Neutrophil (primary cell): ENCODE measurements around the gene KARS1.
"Not testable (repeated sequence)": the region's sequence is repeated elsewhere in the genome, so short reads cannot be mapped to it uniquely, and the experiment has no call there.

ENCODE experiments used
- H3K27ac ChIP-seq: fragments of 200-600 bp; sonication (generic); 2 replicates; pipeline ENCODE4 v1.5.1; 2016; ENCODE audit warnings: mild to moderate bottlenecking, moderate library complexity
- H3K27me3 ChIP-seq: fragments of 200-600 bp; sonication (generic); 2 replicates; pipeline ENCODE4 v1.6.0; 2016; ENCODE audit warnings: mild to moderate bottlenecking
- H3K36me3 ChIP-seq: fragments of 200-600 bp; sonication (generic); 2 replicates; pipeline ENCODE4 v1.5.1; 2017
- H3K4me1 ChIP-seq, 2 experiments: fragments of 200-600 bp in 1 of 2; sonication (generic) in 1 of 2; 1 replicate in 1 of 2; 2 replicates in 1 of 2; pipeline versions ENCODE4 v1.5.1 to v1.6.1; 2013 to 2016; ENCODE audit warnings: low read depth in 1 of 2, low read length in 1 of 2, mild to moderate bottlenecking in 1 of 2, moderate library complexity in 1 of 2; ENCODE audit not compliant: control insufficient read depth in 1 of 2, insufficient read depth in 1 of 2
- H3K4me3 ChIP-seq, 2 experiments: fragments of 200-600 bp in 1 of 2; sonication (generic) in 1 of 2; 1 replicate in 1 of 2; 2 replicates in 1 of 2; pipeline ENCODE4 v1.5.1; 2013 to 2016; ENCODE audit warnings: low read depth in 1 of 2, low read length in 1 of 2, mild to moderate bottlenecking in 1 of 2, moderate library complexity in 1 of 2
- H3K9me3 ChIP-seq: fragments of 200-600 bp; sonication (generic); 2 replicates; pipeline ENCODE4 v1.5.1; 2016
- TF ChIP-seq, protein P1 (sequence below): fragments of 200-600 bp; sonication (generic); IDR thresholded peaks from 2 replicates; pipeline ENCODE4 v1.5.1; 2016; ENCODE audit warnings: antibody characterized with exemption

KARS1 gene

GRCh38 chr16:75606507-75606906, 41.0 kb downstream of the KARS1 start:
- peaks cover 72% of the 10 kb centered on the region for H3K36me3 ChIP-seq
- TF ChIP-seq, protein P1, sequence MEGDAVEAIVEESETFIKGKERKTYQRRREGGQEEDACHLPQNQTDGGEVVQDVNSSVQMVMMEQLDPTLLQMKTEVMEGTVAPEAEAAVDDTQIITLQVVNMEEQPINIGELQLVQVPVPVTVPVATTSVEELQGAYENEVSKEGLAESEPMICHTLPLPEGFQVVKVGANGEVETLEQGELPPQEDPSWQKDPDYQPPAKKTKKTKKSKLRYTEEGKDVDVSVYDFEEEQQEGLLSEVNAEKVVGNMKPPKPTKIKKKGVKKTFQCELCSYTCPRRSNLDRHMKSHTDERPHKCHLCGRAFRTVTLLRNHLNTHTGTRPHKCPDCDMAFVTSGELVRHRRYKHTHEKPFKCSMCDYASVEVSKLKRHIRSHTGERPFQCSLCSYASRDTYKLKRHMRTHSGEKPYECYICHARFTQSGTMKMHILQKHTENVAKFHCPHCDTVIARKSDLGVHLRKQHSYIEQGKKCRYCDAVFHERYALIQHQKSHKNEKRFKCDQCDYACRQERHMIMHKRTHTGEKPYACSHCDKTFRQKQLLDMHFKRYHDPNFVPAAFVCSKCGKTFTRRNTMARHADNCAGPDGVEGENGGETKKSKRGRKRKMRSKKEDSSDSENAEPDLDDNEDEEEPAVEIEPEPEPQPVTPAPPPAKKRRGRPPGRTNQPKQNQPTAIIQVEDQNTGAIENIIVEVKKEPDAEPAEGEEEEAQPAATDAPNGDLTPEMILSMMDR = no peak

DNA sequence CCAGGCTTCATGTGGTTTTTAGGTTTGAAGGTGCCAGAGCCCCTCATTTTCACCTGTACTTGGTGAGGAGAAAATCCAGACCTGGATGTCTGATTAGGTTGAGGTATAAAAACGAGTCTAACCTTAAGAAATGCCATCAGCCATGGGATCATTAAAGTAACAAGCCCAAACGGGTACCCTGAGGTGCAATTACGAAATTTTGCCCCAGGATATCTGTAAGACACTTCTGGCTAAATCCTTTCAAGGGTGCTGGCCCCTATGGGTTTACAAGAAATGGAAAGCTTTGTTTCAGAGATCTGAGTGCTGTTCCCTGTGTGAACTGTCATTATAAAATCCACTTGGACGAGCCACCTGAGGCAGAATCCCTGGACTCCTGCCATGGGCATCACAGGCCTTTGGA, 44.2 kb downstream of the KARS1 start:
- Histone ChIP-seq H3K4me1 (peaks cover under 1 to 5% of the 10 kb centered on the region in 2 experiments), H3K9me3 (no peaks in the 10 kb centered on the region), H3K36me3 (peaks cover 62% of the 10 kb centered on the region), H3K27ac (no peak overlapping the region), H3K4me3 (no peak overlapping the region), H3K27me3 (no peaks in the 10 kb centered on the region)
- TF ChIP-seq, protein P1 = no peak

More at GRCh38 chr16:75606507-75606906, 41.0 kb downstream of the KARS1 start:
- no peak overlapping the region for H3K27ac ChIP-seq
- no peaks in the 10 kb centered on the region for H3K9me3 ChIP-seq
- no peaks in the 10 kb centered on the region for H3K27me3 ChIP-seq
- no peaks in the 10 kb centered on the region for H3K4me1 ChIP-seq
- H3K4me3 ChIP-seq = no peak overlapping the region

- Histone ChIP-seq H3K4me3 (no peak overlapping the region), H3K27ac (no peak overlapping the region), H3K4me1 (peaks cover 20 to 22% of the 10 kb centered on the region in 2 experiments), H3K36me3 (peaks cover 41% of the 10 kb centered on the region), H3K9me3 (no peaks in the 10 kb centered on the region), H3K27me3 (no peaks in the 10 kb centered on the region)
- TF ChIP-seq, protein P1 = no peak
Observed at GRCh38 chr16:75599452-75600277, 47.8 kb downstream of the KARS1 start.

GRCh38 chr16:75593825-75594820, 53.3 kb downstream of the KARS1 start:
- TF ChIP-seq, protein P1 = no peak
- Histone ChIP-seq H3K4me3 (peak overlapping the region in 1 of 2 experiments; percentile 13), H3K4me1 (peaks cover 36 to 37% of the 10 kb centered on the region in 2 experiments), H3K36me3 (no peaks in the 10 kb centered on the region), H3K27ac (peak overlapping the region; percentile 83), H3K27me3 (no peaks in the 10 kb centered on the region), H3K9me3 (no peaks in the 10 kb centered on the region)

DNA sequence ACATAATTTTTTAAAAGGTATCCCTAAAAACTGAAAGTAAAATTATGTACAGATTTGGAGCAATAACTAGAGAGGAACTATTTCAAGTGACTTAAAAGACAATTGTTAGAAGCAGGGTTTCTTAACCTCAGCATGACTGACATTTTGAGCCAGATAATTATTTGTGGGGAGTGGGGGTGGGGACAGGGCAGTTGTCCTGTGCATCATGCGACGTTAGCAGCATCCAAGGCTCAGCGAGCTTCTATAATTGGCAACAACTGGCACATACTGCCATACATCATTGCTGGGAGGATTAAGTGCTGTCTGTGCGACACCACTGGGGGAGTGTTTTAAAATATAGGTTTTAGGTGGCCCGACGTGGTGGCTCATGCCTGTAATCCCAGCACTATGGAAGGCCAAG, 54.2 kb downstream of the KARS1 start:
- TF ChIP-seq, protein P1 = no peak
- Histone ChIP-seq H3K27ac (peak overlapping the region; percentile 35), H3K36me3 (peaks cover 4% of the 10 kb centered on the region), H3K4me1 (peaks cover 33 to 36% of the 10 kb centered on the region in 2 experiments), H3K27me3 (no peaks in the 10 kb centered on the region), H3K4me3 (no peak overlapping the region), H3K9me3 (no peaks in the 10 kb centered on the region)

- H3K4me1 ChIP-seq = peaks cover 24 to 25% of the 10 kb centered on the region in 2 experiments
- not testable (repeated sequence) for H3K27ac ChIP-seq, H3K4me3 ChIP-seq
Observed at GRCh38 chr16:75591927-75592326, 55.5 kb downstream of the KARS1 start.

More at GRCh38 chr16:75591927-75592326, 55.5 kb downstream of the KARS1 start:
- not testable (repeated sequence) for H3K36me3 ChIP-seq, H3K9me3 ChIP-seq, H3K27me3 ChIP-seq
